HG03521 (cell line): ENCODE measurements around the gene DNAJC18.
"Not testable (repeated sequence)": the region's sequence is repeated elsewhere in the genome, so short reads cannot be mapped to it uniquely, and the experiment has no call there.

Experiments used
- ATAC-seq: cut with Tn5 transposase; IDR thresholded peaks from one replicate; pipeline ENCODE4 v1.9.1; 2021; ENCODE audit warnings: mild to moderate bottlenecking, moderate library complexity; ENCODE audit not compliant: unreplicated experiment

DNAJC18 gene

DNA sequence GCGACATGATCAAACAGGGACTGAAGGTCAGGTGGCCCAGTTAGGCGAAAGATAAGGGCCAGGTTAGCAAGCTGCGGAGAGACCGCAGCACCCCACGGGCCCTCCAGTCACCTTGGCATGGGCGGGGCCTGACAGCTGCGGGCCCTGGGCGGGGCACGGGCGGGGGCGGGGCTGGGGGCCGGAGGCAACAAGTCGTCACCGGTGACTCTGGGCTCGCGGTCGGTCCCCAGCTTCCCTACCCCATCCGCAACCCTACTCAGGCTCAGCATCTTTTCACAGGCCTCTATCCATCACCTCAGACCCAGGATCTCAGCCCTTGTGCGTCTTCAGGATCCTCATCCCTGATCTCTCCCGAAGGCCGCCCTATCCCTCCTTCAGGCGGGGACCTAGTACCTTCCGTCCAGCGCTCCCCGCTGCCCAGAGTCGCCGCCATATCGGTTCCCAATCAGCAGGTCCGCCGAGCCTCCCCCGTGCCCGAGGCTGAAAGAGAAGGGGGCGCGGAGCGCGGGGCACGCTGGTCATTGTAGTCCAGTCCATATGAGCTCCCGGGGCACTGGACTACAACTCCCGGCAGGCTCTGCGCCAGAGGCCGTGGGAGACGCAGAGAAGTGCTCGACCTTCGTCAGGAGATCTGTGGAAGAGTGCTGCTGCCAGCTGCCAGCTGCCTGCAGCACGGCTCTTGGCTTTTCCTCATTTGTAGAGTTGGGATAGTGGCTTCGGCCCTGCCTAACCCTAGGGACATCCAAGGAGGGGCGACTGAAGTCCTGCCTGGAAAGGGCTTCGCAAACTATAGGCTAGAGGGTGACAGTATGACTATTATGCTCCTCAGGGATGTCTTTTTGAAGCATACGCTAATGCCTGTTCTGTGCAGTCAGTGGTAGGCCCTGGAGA is at the start of gene DNAJC18:
DNAJC18 (minus strand) TSS at position 513 of the 891 bp plus-strand sequence; CDS start at position 433, 80 bp downstream.
- peak; percentile 83 for ATAC-seq

DNA sequence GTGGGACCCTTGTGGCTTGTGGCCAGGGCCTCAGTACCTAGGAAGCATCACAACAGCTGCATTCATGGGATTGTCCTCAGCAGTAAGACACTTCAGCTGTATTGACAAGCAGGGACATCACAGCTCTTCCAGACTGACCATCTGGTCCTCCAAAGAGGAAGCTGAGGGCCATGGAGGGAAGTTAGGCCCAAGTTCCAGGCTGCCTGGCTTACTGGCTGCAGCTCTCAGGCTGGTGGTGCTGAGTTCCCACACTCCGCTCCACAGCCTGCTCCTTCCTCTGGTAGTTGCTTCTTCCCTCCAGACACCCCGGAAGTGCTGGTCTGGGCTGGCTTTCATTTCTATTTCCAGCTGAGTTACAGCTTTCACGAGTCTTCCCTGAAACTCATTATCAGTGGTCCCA is 48.9 kb upstream of the DNAJC18 start:
- ATAC-seq = no peak

DNA sequence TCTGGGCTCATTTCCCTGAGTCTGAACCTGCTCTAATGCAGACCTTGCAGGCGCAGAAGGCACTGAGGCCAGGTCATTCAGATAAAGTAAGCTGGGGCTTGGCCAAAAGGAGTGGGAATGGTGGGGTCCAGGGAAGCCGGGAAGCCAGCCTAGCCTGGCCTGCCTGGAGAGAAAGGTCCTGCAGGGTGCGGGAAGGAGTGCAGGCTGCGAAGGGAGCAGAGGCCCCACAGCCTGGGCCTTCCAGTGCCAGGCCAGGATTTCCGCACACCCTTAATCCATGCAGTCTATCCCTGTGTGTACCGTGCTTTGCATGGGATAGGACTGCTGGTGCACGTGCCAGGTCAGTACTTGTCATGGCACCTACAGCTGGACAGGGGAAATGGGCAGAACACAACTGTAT is 46.9 kb upstream of the DNAJC18 start:
- ATAC-seq = no peak

DNA sequence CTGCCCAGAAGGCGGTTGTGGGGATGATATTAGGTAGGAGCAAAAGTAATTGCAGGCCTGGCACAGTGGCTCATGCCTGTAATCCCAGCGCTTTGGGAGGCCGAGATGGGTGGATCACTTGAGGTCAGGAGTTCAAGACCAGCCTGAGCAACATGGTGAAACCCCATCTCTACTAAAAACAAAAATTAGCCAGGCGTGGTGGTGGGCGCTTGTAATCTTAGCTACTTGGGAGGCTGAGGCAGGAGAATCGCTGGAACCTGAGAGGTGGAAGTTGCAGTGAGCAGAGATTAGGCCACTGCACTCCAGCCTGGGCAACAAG is 43.5 kb upstream of the DNAJC18 start:
- ATAC-seq = not testable (repeated sequence)

DNA sequence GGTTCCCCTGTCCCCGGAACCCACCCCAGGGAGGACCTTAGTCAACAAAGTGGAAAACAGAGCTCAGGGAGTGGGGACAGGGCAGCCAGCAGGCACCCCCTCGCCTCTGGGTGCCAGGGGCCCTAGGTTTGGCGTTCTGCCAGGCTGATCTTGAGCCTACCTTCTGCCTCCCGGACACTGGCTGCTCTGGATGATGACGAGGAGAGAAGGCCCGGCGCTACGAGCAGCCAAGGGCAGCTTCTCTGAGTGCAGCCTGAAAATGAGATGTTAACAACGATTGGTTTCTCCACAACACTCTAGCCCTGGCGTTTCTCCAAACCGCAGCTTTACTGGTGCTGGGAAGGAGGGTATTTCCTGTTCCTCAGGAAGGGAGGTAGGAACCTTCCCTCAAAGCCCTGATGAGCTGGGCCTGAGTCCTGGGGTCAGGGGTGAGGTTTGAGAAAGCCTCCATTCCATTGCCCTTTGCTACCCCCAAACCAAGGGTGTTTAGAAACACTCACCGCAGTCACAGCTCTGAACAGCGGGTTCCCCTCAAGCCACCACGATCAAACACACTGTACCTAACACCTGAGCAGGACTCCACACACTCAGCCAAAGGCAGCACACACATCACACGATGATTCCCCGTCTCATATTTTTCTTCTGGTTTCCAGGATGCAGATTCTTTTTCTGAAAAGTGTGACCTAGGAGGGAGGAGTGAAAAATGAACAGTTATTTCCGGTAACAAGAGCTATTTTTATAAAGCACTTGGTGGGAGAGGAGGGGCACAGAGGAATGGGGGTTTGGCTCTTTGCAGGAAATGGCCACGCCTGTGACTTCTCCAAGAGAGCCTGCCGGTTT is 42.9 kb upstream of the DNAJC18 start, which contains the start of gene STING1:
STING1 (minus strand) TSS at position 709 of the 840 bp plus-strand sequence. CDS start 1,054 bp downstream, outside the sequence.
- ATAC-seq = no peak

DNA sequence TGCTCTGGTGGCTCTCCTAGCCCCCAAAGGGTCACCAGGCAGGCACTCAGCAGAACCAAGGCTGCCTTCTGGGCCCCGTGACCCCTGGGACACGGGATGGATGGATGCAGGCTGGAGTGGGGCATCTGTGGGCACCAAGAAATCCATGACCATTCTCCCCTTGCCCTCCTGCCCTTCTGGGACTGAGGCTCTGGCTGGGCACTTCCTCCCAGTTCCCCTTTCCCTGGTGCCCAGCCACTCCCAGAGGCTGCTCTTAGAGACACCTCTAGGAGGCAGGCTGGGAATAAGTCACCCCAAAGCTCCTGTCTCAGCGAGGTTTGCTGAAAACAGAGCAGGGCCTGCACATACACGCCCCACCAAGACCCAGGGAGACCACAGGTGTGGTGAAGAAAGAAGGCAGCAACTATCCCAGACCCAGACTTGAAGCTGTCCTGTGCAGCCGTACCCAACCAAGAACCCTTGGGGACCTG is 42.3 kb upstream of the DNAJC18 start:
- no peak for ATAC-seq

DNA sequence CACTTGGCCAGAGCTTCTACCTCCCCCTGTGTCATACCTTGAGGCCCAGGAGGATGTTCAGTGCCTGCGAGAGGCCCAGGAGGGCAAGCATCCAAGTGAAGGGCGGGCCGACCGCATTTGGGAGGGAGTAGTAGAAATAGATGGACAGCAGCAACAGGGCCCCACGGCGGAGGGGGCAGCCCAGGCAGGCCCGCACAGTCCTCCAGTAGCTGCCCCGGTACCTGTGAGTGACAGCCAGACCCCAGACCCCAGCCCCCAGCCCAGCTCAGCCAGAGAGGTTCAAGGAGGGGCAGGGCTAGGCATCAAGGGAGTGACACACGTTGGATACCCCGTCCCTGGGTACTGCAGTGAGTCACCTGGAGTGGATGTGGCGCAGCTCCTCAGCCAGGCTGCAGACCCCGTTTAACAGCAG is 41.8 kb upstream of the DNAJC18 start:
- no peak for ATAC-seq

DNA sequence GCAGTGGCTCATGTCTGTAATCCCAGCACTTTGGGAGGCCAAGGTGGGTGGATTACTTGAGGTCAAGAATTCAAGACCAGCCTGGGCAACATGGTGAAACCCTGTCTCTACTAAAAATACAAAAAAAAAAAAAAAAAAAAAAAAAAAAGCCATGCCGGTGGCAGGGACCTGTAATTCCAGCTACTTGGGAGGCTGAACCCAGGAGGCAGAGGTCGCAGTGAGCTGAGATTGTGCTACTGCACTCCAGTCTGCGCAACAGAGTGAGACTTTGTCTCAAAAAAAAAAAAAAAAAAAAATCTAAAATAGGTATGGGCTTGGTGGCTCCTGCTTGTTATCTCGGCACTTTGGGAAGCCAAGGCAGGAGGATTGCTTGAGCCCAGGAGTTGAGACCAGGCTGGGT is 40.4 kb upstream of the DNAJC18 start:
- not testable (repeated sequence) for ATAC-seq

DNA sequence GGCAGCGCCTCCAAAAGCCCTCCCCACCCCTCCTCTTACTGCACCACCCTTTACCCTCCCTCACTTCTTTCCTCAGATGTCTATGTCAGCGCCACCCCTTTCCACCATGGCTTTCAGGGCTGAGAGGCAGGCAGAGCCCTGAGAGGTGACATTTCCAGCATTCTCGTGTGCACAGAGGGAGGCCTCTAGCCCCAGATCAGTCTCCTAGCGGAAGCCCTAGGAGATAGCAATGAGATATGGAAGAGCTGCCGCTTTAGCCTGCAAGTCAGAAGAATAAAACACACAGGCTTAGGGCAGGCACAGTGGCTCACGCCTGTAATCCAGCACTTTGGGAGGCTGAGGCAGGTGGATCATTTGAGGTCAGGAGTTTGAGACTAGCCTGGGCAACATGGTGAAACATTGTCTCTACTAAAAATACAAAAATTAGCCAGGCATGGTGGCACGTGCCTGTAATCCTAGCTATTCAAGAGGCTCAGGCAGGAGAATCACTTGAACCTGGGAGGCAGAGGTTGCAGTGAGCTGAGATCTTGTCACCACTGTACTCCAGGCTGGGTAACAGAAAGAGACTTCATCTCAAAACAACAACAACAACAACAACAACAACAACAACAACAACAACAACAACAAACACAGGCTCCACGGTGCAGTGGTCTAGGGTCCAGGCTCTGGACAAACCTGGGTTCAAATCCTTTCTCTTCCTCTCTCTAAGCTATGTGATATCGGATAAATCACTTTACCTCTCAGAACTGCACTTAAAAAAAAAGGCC is 39.5 kb upstream of the DNAJC18 start:
- not testable (repeated sequence) for ATAC-seq

DNA sequence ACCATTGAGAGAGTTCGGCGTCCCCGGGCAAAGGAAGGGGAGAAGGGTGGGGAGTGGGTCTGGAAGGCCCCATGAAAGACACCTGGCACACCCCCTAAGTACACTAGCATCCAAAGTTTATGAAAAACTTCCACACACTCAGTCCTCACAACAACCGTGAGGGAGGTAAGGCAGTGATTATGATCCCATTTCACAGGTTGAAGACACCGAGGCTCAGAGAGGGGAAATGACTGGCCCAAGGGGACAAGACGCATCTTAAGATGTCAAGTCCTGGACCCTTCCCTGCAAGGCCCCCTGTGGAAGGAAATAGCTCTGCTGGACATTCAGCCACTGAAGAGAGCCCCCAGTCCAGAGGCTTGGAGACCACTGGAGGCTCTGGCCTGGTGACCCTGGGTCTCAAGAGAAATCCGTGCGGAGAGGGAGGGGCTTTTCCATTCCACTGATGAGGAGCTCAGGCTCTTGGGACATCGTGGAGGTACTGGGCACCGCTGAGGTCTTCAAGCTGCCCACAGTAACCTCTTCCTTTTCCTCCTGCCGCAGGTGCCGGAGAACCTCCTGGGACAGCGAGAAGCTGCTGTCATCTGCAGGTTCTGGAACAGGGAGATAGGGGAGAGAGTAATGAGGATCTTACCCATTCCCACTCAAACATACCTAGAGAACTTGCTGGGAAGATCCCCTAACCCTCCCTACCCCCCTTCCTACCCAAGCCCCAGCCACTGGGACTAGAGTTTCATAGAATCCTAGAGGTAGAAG is 36.7 kb upstream of the DNAJC18 start:
- ATAC-seq = no peak

DNA sequence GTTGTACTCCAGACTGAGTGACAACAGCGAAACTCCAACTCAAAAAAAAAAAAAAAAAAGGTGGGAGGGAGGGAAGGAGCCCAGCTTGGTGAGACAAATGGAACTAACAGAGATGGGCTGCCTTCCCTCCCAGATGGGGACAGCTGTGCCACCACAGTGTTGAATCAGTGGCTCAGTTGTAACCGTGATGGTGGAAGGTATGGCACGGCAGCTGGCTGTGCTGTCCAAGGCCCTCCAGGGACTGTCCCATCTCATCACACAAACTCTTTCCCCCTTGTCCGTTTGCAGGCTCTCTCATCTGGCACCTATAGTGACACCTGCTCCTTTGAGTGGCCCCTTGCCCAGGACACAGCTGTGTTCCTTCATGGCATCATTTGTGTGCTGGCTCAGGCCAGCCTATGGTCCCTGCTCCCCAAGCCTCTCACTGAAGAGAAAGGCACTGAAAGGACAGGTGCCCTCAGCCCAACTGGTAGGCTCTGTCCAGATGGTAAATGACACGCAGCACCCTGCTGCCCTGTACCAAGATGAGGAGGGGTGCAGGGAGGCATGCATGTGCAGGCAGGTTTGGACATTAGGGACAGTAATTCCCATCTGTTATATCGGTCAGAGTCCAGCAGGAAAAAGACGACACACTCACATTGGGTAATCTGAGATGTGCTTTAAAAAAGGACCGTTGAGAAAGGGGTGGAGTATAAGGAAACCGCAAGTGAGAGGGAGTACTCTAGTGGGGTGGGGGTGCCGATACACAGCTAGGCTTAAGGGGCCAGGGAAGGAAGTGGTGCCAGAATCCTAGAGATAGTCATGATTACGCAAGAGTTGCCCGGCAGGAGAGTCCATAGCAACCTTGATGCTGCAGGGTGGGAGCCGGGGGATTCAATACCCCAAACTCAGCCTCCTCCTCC is 35.8 kb upstream of the DNAJC18 start:
- no peak for ATAC-seq

DNA sequence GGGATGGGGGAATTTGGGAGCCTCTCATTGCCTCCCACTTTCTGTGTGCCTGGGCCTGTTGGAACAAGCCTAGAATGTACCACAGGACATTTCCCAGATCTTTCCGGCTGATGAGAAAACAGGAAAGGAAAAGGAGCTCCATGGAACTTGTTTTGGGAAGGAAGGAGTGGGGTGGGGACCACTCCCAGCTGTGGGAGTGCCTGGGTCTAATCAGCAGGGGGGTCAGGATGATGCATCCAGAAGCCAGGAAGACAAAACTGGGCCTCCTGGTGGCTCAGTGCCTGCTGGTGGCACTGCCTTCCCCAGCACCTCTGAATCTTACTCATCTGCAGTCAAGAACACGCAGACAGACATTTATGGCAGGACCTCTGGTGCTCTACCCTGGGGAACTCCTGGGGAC is 34.2 kb upstream of the DNAJC18 start:
- no peak for ATAC-seq

DNA sequence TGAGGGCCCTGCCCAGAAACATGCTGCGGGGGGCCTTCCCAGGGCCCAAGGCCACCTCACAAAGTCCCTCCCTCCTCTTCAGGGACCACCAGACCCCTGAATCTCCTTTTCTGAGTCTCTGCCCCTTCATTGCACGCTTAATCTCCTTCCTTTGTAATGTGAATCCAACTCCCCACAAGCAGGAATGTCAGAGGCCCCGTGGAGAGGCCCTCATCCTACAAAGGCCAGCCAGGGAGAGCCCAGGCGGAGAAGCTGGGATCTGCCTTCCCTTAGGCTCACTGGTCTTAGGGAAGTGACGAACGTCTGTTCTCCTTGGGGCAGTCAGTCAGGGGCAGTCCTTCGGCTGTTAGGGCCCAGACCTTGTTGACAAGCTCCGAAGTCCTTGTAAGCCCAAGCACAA is 33.8 kb upstream of the DNAJC18 start:
- no peak for ATAC-seq

DNA sequence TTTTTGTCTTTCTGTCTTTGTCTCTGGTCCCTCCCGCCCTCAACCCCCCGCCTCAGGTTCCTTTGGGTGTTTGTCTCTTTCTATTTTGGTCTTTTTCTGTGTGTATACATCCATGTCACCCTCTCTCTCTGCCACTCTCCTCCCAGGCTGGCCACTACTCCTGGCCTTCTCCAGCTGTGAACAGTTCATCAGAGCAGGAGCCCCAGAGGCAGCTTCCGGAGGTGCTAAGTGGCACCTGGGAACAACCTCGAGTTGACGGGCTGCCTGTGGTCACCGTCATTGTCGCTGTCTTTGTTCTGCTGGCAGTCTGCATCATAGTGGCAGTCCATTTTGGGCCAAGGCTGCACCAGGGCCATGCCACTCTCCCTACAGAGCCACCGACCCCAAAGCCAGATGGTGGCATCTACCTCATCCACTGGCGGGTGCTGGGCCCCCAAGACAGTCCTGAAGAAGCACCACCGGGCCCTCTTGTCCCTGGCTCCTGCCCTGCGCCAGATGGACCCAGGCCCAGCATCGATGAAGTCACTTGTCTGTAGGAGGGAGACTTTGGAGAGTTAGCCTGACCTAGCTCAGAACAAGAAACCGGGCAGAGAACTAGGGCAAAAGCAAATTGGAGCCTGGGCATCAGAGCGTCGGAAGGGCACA is 33.2 kb upstream of the DNAJC18 start:
- no peak for ATAC-seq

DNA sequence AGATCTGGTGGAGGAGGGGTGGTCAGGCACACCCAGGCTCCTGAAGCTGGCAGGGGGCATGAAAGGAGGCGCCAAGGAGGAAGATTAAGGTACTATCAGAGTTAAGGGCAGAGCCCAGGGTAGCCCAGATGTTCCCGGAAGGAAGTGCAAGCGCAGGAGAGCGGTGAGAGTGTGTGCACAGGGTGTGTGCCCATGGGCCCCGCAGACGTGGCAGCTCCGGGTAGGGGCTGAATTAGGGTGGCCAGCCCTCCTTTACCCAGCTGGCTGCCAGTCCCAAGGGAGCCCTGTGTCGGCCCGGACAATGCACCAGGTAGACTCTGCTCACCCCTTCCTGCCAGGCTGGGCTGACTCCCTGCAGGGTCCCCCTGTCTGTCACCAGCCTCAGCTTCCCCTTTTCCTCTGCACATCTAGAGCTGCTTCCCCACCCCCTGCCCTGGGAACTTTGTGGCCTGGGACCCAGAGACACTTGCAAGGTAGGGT is 31.5 kb upstream of the DNAJC18 start, which contains the start of gene SMIM33:
SMIM33 (plus strand) TSS at position 184 of the 480 bp plus-strand sequence; CDS start at position 302, 118 bp downstream.
- no peak for ATAC-seq

DNA sequence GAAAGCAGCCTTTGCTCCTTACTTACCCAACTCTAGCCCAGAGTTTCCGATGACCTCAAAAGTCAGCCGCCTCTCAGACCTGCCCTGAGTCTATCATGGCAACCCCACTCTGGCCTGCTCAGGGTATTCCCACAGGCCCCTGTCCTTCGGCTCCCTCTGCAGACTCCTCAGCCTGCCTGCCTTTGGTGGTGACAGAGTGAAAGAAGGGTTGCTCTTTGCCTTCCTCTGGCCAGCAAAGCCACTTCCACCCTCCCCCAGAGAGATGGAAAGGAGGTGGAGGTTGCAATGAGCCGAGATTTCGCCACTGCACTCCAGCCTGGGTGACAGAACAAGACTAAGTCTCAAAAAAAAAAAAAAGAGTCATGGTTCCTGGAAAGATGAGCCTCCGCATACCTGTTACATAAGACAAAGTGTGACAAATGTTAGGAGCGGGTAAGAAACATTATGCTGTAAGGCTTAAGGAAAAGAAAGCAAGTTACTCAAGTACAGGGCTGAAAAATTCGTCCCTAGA is 29.2 kb upstream of the DNAJC18 start:
- no peak for ATAC-seq

DNA sequence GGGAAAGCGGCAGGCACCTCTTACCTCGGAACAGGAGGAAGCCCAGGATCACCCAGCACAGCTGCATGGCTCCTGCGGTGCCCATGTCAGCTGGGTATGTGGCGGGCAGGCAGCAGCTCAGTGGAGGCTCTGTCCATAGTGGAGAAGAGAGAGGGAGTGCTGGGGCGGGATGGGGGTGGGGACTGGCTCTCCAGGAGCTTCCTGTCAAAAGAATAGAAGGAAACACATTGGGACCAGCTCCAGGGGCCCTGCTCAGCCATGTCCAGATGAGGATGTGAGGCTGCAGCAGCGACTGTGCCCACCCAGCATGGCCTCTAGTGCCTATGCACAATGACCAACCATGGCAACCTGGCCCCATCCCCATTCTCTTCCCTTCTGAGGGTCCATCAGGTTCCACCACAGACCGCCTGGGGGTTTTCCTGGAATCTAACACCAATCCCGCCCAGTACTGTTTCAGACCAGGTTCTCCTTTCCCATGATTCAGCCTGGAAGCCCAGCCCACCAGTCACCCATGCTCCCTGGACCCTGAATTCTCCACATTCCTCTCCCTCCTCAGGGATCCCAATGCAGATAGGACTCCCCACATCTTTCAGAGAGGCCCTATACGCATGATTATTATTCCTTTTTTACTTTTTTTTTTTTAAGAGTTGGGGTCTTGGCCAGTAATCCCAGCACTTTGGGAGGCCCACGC is 23.4 kb upstream of the DNAJC18 start, which contains the start of gene ECSCR:
ECSCR (minus strand) TSS at position 158 of the 691 bp plus-strand sequence; CDS start at position 85, 73 bp downstream.
- ATAC-seq = no peak
